HG02885 (cell line): ENCODE measurements around the gene CD209.

Experiments
- ATAC-seq: cut with Tn5 transposase; IDR thresholded peaks from one replicate; pipeline ENCODE4 v1.9.1; 2021; ENCODE audit warnings: mild to moderate bottlenecking; ENCODE audit not compliant: unreplicated experiment, poor library complexity

The CD209 gene

GRCh38 chr19:7709932-7710460 lies 37.3 kb downstream of the CD209 start:
- ATAC-seq = no peak

GRCh38 chr19:7706955-7707456 lies 40.3 kb downstream of the CD209 start:
- ATAC-seq = no peak

- ATAC-seq = no peak
These were observed 41.0 kb downstream of the CD209 start for GRCh38 chr19:7706188-7706954.

GRCh38 chr19:7705387-7706187 lies 41.7 kb downstream of the CD209 start:
- ATAC-seq = peak; percentile 57

- no peak for ATAC-seq
These were observed 42.9 kb downstream of the CD209 start for GRCh38 chr19:7704280-7705060.

- no peak for ATAC-seq
These were observed 44.0 kb downstream of the CD209 start for GRCh38 chr19:7703332-7703731.

GRCh38 chr19:7701654-7702457 lies 45.5 kb downstream of the CD209 start, which contains the start of gene FCER2:
Gene FCER2, minus strand, starts transcription at chr19:7702131. Its CDS starts 2,371 bp downstream, at chr19:7699760.
- peak; percentile 56 for ATAC-seq

- no peak for ATAC-seq
These were observed 46.2 kb downstream of the CD209 start for GRCh38 chr19:7701049-7701653.

GRCh38 chr19:7699417-7700401 lies 47.6 kb downstream of the CD209 start:
- no peak for ATAC-seq

GRCh38 chr19:7699003-7699402 lies 48.3 kb downstream of the CD209 start:
- no peak for ATAC-seq

GRCh38 chr19:7698583-7698982 lies 48.8 kb downstream of the CD209 start:
- ATAC-seq = no peak

- no peak for ATAC-seq
These were observed 49.5 kb downstream of the CD209 start for GRCh38 chr19:7697721-7698287.

- ATAC-seq = no peak
These were observed 52.8 kb downstream of the CD209 start for GRCh38 chr19:7694499-7694898.

GRCh38 chr19:7692417-7693088 lies 54.8 kb downstream of the CD209 start:
- no peak for ATAC-seq

GRCh38 chr19:7691497-7691896 lies 55.8 kb downstream of the CD209 start:
- ATAC-seq = no peak

- no peak for ATAC-seq
These were observed 56.5 kb downstream of the CD209 start for GRCh38 chr19:7690779-7691258.
